ENCODE results near the gene CLSTN2.

DNA sequence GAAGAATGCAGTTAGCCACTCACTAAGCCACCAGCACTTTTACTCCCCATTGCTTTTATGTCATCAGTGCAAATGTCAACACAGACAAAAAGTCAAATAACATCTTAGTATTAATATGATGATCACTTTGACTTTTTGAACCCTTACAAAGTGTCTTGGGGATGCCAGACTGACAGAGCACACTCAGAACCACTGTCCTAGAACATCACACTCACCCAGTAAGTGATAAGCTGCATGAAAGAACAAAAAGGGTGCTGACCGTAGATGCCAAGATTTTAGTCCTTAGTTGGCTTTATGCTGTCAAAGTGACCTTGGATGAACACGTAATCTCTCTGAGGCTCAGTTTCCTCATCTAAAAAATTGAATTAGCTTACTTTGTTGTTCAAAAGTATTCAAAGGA is 463.4 kb downstream of the CLSTN2 start:
- TF ChIP-seq CTCF (CRISPR knock-in tag; IDR thresholded peaks at IDR 0.05) = no peak
- TF ChIP-seq ZSCAN30 (CRISPR knock-in tag; IDR thresholded peaks at IDR 0.05) = no peak
- TF ChIP-seq RBAK (CRISPR knock-in tag; IDR thresholded peaks at IDR 0.05) = no peak
- no peak for TF ChIP-seq ZNF790 (CRISPR knock-in tag; IDR thresholded peaks at IDR 0.05; ENCODE audit: borderline replicate concordance)
- no peak for TF ChIP-seq JUNB (CRISPR knock-in tag; IDR thresholded peaks at IDR 0.05; ENCODE audit: borderline replicate concordance)
- no peak for TF ChIP-seq RNF2 (conservative IDR thresholded peaks at IDR 0.05; ENCODE audit: low read depth)
- TF ChIP-seq ZNF496 (CRISPR knock-in tag; IDR thresholded peaks at IDR 0.05; ENCODE audit: insufficient replicate concordance) = no peak
- TF ChIP-seq TCF7 (IDR thresholded peaks at IDR 0.05; ENCODE audit: low read depth) = no peak
- TF ChIP-seq MTF2 (CRISPR knock-in tag; IDR thresholded peaks at IDR 0.05; ENCODE audit: borderline replicate concordance) = no peak
- TF ChIP-seq HNRNPL (IDR thresholded peaks at IDR 0.05; ENCODE audit: low read depth, low read length) = no peak
